A549 (cell line): Measurements from ENCODE around the gene SLC1A1. TPM values are rescaled to one million over a fixed set of nuclear protein-coding genes. Genes with fewer than 3 reads are reported as not detected.

Experiments
- ATAC-seq, 2 experiments: fragments of 200-7000 bp in 1 of 2; fragments of >200 bp in 1 of 2; cut with Nextera tagmentation in 1 of 2; cut with Tn5 transposase in 1 of 2; 3 replicates each; pipeline versions ENCODE4 v1.8.0 to v1.9.1; 2018 to 2020; ENCODE audit warnings: mild to moderate bottlenecking in 1 of 2, moderate library complexity in 1 of 2
- CTCF ChIA-PET: fragments of 300-600 bp; sonication (Branson Sonifier 250); formaldehyde crosslinking; extraction: SDS; loops from one replicate; lab custom pipeline; 2021; ENCODE audit warnings: antibody characterized with exemption, inconsistent platforms; lab: Yijun Ruan, JAX
- POLR2A ChIA-PET: fragments of 350-600 bp; formaldehyde crosslinking; extraction: SDS; loops from one replicate; lab custom pipeline; 2021; ENCODE audit warnings: antibody characterized with exemption, inconsistent platforms; lab: Yijun Ruan, JAX
- DNase-seq, 2 experiments: peaks; one replicate each; pipeline versions ENCODE4 v3.0.0 to v3.0.0-alpha.2; 2011 to 2016; ENCODE audit warnings: low read depth in 1 of 2, low spot score in 1 of 2
- FAIRE-seq: peaks from 2 replicates; lab custom pipeline; 2011; peaks lifted over from hg19 to GRCh38; lab: Jason Lieb, UNC
- H3K27ac ChIP-seq, 2 experiments: fragments of >200 bp; sonication (Bioruptor Twin); formaldehyde crosslinking; 3 replicates each; pipeline ENCODE4 v1.5.1; 2016 to 2017
- H3K4me1 ChIP-seq: fragments of >200 bp; sonication (Bioruptor Twin); formaldehyde crosslinking; 3 replicates; pipeline ENCODE4 v1.6.1; 2016
- H3K4me2 ChIP-seq: fragments of >200 bp; sonication (Bioruptor Twin); formaldehyde crosslinking; 3 replicates; pipeline ENCODE4 v1.6.1; 2016
- H3K4me3 ChIP-seq: fragments of >200 bp; sonication (Bioruptor Twin); formaldehyde crosslinking; 3 replicates; pipeline ENCODE4 v1.5.1; 2016
- H3K9me3 ChIP-seq: fragments of >200 bp; sonication (Bioruptor Twin); formaldehyde crosslinking; 3 replicates; pipeline ENCODE4 v1.6.1; 2016
- ATOH8 ChIP-seq: fragments of 250-450 bp; sonication (Bioruptor Pico); IDR thresholded peaks from 2 replicates; pipeline ENCODE4 v1.5.0; 2020; ENCODE audit warnings: low read depth, mild to moderate bottlenecking, moderate library complexity
- CHD2 ChIP-seq: fragments of 150-350 bp; IDR thresholded peaks from 2 replicates; pipeline ENCODE4 v1.6.1; 2014; ENCODE audit warnings: low read length; ENCODE audit not compliant: partially characterized antibody
- EHF ChIP-seq: fragments of 250-450 bp; sonication (Bioruptor Pico); IDR thresholded peaks from 2 replicates; pipeline ENCODE4 v1.5.0; 2020; ENCODE audit warnings: mild to moderate bottlenecking
- FOSB ChIP-seq: fragments of 250-450 bp; sonication (Bioruptor Pico); IDR thresholded peaks from 2 replicates; pipeline ENCODE4 v1.5.0; 2020; ENCODE audit warnings: mild to moderate bottlenecking, moderate library complexity
- FOSL2 ChIP-seq, 2 experiments: fragments of 450-650 bp in 1 of 2; fragments of >200 bp in 1 of 2; sonication (Bioruptor Twin) in 1 of 2; formaldehyde crosslinking; IDR thresholded peaks; 2 replicates each; pipeline versions ENCODE4 v1.5.0 to v1.6.1; 2016 to 2020; ENCODE audit warnings: mild to moderate bottlenecking in 1 of 2, moderate library complexity in 1 of 2
- HES2 ChIP-seq: fragments of >200 bp; sonication (Bioruptor Twin); formaldehyde crosslinking; IDR thresholded peaks from 2 replicates; pipeline ENCODE4 v1.6.1; 2016
- HMGXB4 ChIP-seq: fragments of 250-450 bp; sonication (Bioruptor Pico); IDR thresholded peaks from 2 replicates; pipeline ENCODE4 v1.5.0; 2021; ENCODE audit warnings: mild to moderate bottlenecking, moderate library complexity, borderline replicate concordance
- KDM5A ChIP-seq: fragments of 200-600 bp; sonication (generic); IDR thresholded peaks from 2 replicates; pipeline ENCODE4 v1.6.1; 2016; ENCODE audit warnings: antibody characterized with exemption, mild to moderate bottlenecking
- MYC ChIP-seq: IDR thresholded peaks from 2 replicates; pipeline ENCODE4 v1.6.1; 2012; ENCODE audit warnings: mild to moderate bottlenecking, inconsistent platforms, low read length, improper control_type of control experiment, borderline replicate concordance
- PHF8 ChIP-seq: fragments of 200-600 bp; sonication (generic); IDR thresholded peaks from 2 replicates; pipeline ENCODE4 v1.6.1; 2016; ENCODE audit warnings: low read depth, mild to moderate bottlenecking, antibody characterized with exemption, moderate library complexity, borderline replicate concordance
- POLR2A ChIP-seq: IDR thresholded peaks from 2 replicates; pipeline ENCODE4 v1.6.1; 2012; ENCODE audit warnings: mild to moderate bottlenecking, low read length
- POLR2AphosphoS2 ChIP-seq: conservative IDR thresholded peaks from 2 replicates; pipeline ENCODE4 v1.6.1; 2012; ENCODE audit warnings: low read length, improper control_type of control experiment, inconsistent platforms
- RCOR1 ChIP-seq: fragments of 150-350 bp; IDR thresholded peaks from 2 replicates; pipeline ENCODE4 v1.6.1; 2014; ENCODE audit warnings: antibody characterized with exemption, low read length, low read depth
- RFX5 ChIP-seq: fragments of 450-650 bp; IDR thresholded peaks from 2 replicates; pipeline ENCODE4 v1.7.1; 2014; ENCODE audit warnings: antibody characterized with exemption, mild to moderate bottlenecking, moderate library complexity
- RNF2 ChIP-seq: fragments of 200-600 bp; sonication (generic); IDR thresholded peaks from 2 replicates; pipeline ENCODE4 v1.6.1; 2016; ENCODE audit warnings: low read depth, mild to moderate bottlenecking, antibody characterized with exemption, moderate library complexity, borderline replicate concordance
- SREBF2 ChIP-seq: fragments of 450-650 bp; IDR thresholded peaks from 2 replicates; pipeline ENCODE4 v1.6.1; 2014; ENCODE audit warnings: mild to moderate bottlenecking, moderate library complexity
- TP53 ChIP-seq: fragments of 250-450 bp; sonication (Bioruptor Pico); IDR thresholded peaks from 2 replicates; pipeline ENCODE4 v1.5.0; 2021; ENCODE audit warnings: mild to moderate bottlenecking, moderate library complexity
- ZC3H11A ChIP-seq: fragments of 450-650 bp; IDR thresholded peaks from 2 replicates; pipeline ENCODE4 v1.6.1; 2014; ENCODE audit warnings: antibody characterized with exemption, mild to moderate bottlenecking
- ZNF302 ChIP-seq: fragments of 250-450 bp; sonication (Bioruptor Pico); IDR thresholded peaks from 2 replicates; pipeline ENCODE4 v1.9.0; 2021; ENCODE audit warnings: inconsistent platforms, mild to moderate bottlenecking, moderate library complexity
- WGBS: methylation state at CpG from one replicate; pipeline ENCODE4 v1.1.6; 2017; ENCODE audit errors: missing lambda C conversion rate; 5-methylcytosine and 5-hydroxymethylcytosine counted together
- polyA plus RNA-seq, 4 experiments: library from polyadenylated mRNA; depleted of rRNA in 3 of 4; stranded (reverse); fragments of >200 nt; fragmentation: RNase III in 1 of 4; extraction: RNeasy Plus Mini Kit Qiagen cat#74134 plus additional on column Dnase treatment in 1 of 4; gene quantifications; 2 replicates in 3 of 4; 3 replicates in 1 of 4; pipeline ENCODE4 v1.2.3, GENCODE V29; 2011 to 2017
- TF ChIP-seq, protein P1 (sequence below): IDR thresholded peaks from 2 replicates; pipeline ENCODE4 v1.6.1; 2012
- TF ChIP-seq, protein P2 (sequence below): fragments of >200 bp; sonication (Bioruptor Twin); formaldehyde crosslinking; IDR thresholded peaks from 3 replicates; pipeline ENCODE4 v1.6.1; 2016

Gene SLC1A1
- polyA plus RNA-seq, 2 of the 4 experiments (the other 2 are of a cell fraction), result 0.66 to 1.3 TPM

DNA sequence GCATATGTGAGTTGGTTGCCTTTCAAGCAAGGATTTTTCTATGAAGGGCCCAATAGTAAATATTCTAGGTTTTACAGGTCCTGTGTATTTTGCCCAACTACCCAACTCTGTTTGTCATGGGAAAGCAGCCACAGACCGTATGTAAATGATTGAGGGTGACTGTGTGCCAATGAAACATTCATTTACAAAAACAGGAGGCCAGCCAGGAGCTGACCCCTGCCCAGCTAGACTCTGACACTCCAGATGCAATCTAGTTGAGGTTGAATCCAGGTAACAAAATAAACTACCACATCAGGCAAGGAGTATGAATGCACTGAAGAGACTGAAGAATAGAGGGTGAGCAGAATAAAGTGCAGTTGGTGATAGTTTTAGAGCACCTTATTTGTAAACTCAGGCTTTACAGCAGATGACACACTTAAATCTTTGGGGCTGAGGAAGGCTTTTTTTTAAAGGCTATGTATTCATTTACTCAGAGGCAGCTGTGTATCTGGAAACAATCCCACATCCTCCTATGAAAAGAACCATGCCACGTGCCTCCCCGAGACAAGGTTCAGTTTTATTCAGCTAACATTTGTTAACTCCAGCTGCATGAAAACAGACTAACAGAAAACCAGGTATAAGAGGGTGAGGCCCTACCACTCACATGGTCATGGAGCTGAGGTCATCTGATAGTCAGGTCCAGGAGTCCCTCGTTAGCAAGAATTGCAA is 60.7 kb downstream of the SLC1A1 start:
- no peaks in the 10 kb centered on the region for H3K9me3 ChIP-seq
- DNase-seq, result no peak
- peaks cover 10% of the 10 kb centered on the region; the same call in 2 of the 3 replicates for H3K4me1 ChIP-seq
- no peak overlapping the region for H3K4me2 ChIP-seq
- no peak for ATAC-seq
- POLR2A ChIA-PET, result no interaction called here
- no peak for TF ChIP-seq ZNF302 (CRISPR knock-in tag)
- no peak for TF ChIP-seq RCOR1
- no peak for TF ChIP-seq EHF (CRISPR knock-in tag)
- TF ChIP-seq, protein P1, sequence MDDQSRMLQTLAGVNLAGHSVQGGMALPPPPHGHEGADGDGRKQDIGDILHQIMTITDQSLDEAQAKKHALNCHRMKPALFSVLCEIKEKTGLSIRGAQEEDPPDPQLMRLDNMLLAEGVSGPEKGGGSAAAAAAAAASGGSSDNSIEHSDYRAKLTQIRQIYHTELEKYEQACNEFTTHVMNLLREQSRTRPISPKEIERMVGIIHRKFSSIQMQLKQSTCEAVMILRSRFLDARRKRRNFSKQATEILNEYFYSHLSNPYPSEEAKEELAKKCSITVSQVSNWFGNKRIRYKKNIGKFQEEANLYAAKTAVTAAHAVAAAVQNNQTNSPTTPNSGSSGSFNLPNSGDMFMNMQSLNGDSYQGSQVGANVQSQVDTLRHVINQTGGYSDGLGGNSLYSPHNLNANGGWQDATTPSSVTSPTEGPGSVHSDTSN, result no peak
- no peak for TF ChIP-seq HES2
- no peak for TF ChIP-seq PHF8
- TF ChIP-seq FOSL2 (IDR thresholded peaks at IDR 0.05), result no peak
- no peak for TF ChIP-seq FOSL2 (CRISPR knock-in tag; IDR thresholded peaks at IDR 0.05)
- TF ChIP-seq ATOH8 (CRISPR knock-in tag), result no peak
- TF ChIP-seq POLR2A, result no peak
- TF ChIP-seq RNF2, result no peak
- TF ChIP-seq, all 56 proteins: peak for 0
- no peak for FAIRE-seq
- CTCF ChIA-PET, result interaction anchor here (1.0 to 1.4 kb wide), 3 partner anchors 8 to 175 kb away, joined by 3 to 4 read pairs (median 3); no protein-coding TSS in a partner anchor
- H3K4me3 ChIP-seq, result no peak overlapping the region
- 52% methylated on average over 4 of the region's 4 CpGs for WGBS
- no peak overlapping the region for H3K27ac ChIP-seq

DNA sequence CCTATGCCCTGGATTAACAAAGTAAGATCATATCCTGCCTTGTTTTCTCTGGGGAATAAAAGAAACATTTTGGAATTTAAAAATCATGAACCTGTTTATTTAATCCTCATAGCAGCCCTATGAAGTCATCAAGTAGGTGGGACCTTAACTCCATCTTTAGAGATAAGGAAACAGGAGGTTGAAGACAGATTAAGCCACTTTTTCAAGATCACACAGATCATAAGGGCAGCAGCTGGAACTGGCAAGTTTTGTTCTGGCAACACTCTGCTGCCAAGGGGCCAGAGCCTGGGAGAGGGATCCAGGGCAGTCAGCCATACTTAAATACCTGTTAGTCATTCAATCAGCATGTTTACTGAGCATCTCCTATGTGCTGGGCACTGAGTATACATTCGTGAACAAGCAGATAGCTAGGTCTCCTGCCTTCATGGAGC is 63.7 kb downstream of the SLC1A1 start:
- ATAC-seq (no peak), FAIRE-seq (no peak)

More for the DNA sequence above, 63.7 kb downstream of the SLC1A1 start:
- POLR2A ChIA-PET, result no interaction called here
- WGBS, result 19% methylated on average over 1 of the region's 1 CpG
- DNase-seq, result no peak
- Histone ChIP-seq H3K4me1 (peaks cover 10% of the 10 kb centered on the region; the same call in 2 of the 3 replicates), H3K4me2 (no peak overlapping the region), H3K4me3 (no peak overlapping the region), H3K9me3 (no peaks in the 10 kb centered on the region), H3K27ac (no peak overlapping the region)
- CTCF ChIA-PET, result no interaction called here
- TF ChIP-seq TP53 (CRISPR knock-in tag) (no peak), FOSB (no peak), ZC3H11A (no peak), FOSL2 (IDR thresholded peaks at IDR 0.05) (no peak), FOSL2 (CRISPR knock-in tag; IDR thresholded peaks at IDR 0.05) (no peak), RCOR1 (no peak), HMGXB4 (no peak), SREBF2 (no peak), POLR2AphosphoS2 (no peak), KDM5A (no peak), CHD2 (no peak), RFX5 (no peak), MYC (no peak)
- TF ChIP-seq, protein P1, result no peak
- TF ChIP-seq, protein P2, sequence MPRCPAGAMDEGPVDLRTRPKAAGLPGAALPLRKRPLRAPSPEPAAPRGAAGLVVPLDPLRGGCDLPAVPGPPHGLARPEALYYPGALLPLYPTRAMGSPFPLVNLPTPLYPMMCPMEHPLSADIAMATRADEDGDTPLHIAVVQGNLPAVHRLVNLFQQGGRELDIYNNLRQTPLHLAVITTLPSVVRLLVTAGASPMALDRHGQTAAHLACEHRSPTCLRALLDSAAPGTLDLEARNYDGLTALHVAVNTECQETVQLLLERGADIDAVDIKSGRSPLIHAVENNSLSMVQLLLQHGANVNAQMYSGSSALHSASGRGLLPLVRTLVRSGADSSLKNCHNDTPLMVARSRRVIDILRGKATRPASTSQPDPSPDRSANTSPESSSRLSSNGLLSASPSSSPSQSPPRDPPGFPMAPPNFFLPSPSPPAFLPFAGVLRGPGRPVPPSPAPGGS, result no peak
